GM12892 (cell line): ENCODE data around the gene JARID2.

ENCODE experiments used
- POLR2A ChIP-seq: IDR thresholded peaks from 2 replicates; pipeline ENCODE4 v1.6.1; 2011; ENCODE audit warnings: low read depth, low read length, control low read depth
- TAF1 ChIP-seq: IDR thresholded peaks from 2 replicates; pipeline ENCODE4 v1.6.1; 2011; ENCODE audit warnings: low read depth, mild to moderate bottlenecking, control low read depth, low read length, borderline replicate concordance

GRCh38 chr6:15538106-15538505, 292.2 kb downstream of the JARID2 start:
- TF ChIP-seq POLR2A (no peak), TAF1 (no peak)
